Activated CD8-positive, alpha-beta T cell treated with anti-CD3 and anti-CD28 coated beads for 36 hours (primary cell): ENCODE data around the gene METTL6. TPM values are rescaled to one million over a fixed set of nuclear protein-coding genes. Genes with fewer than 3 reads are reported as not detected.

Experiments used
- ATAC-seq: fragments of 200-7000 bp; cut with Tn5 transposase; one replicate; pipeline ENCODE4 v1.10.0; 2021; ENCODE audit warnings: mild to moderate bottlenecking, moderate library complexity
- CTCF ChIA-PET: fragments of 350-600 bp; sonication (Branson Sonifier 250); formaldehyde crosslinking; loops from one replicate; lab custom pipeline; 2021; ENCODE audit warnings: antibody characterized with exemption; lab: Charles Lee
- POLR2A ChIA-PET: fragments of 350-600 bp; sonication (Branson Sonifier 250); formaldehyde crosslinking; loops from one replicate; lab custom pipeline; 2021; ENCODE audit warnings: antibody characterized with exemption; lab: Charles Lee
- DNase-seq: peaks from one replicate; pipeline ENCODE4 v3.0.0-alpha.2; 2020
- H3K27ac Mint-ChIP-seq: one replicate; pipeline ENCODE4 v1.8.0; 2021; ENCODE audit warnings: mild to moderate bottlenecking, mixed read lengths
- H3K27me3 Mint-ChIP-seq: one replicate; pipeline ENCODE4 v1.8.0; 2021; ENCODE audit warnings: mixed read lengths
- H3K36me3 Mint-ChIP-seq: one replicate; pipeline ENCODE4 v1.8.0; 2021; ENCODE audit warnings: low read depth, mixed read lengths
- H3K4me1 Mint-ChIP-seq: one replicate; pipeline ENCODE4 v1.8.0; 2021; ENCODE audit warnings: low read depth, mixed read lengths
- H3K4me3 Mint-ChIP-seq: one replicate; pipeline ENCODE4 v1.8.0; 2021; ENCODE audit warnings: mild to moderate bottlenecking, moderate library complexity, mixed read lengths
- H3K9me3 Mint-ChIP-seq: one replicate; pipeline ENCODE4 v1.8.0; 2021; ENCODE audit warnings: mixed read lengths
- intact Hi-C: fragments of 100-400 bp; cut with micrococcal nuclease; formaldehyde crosslinking; loops from one replicate; pipeline ENCODE4 v1.10.0; 2022
- total RNA-seq, 2 experiments: library from RNA; stranded (reverse); gene quantifications; one replicate each; pipeline ENCODE4 v1.2.3, GENCODE V29; 2021
- TF ChIP-seq, protein P1 (sequence below): fragments of 200-600 bp; IDR thresholded peaks from one replicate; pipeline ENCODE4 v1.8.0; 2022; ENCODE audit warnings: antibody characterized with exemption, mild to moderate bottlenecking

The METTL6 gene
- total RNA-seq, 2 experiments from 2014 or later, result 17.5 to 19.2 TPM

DNA sequence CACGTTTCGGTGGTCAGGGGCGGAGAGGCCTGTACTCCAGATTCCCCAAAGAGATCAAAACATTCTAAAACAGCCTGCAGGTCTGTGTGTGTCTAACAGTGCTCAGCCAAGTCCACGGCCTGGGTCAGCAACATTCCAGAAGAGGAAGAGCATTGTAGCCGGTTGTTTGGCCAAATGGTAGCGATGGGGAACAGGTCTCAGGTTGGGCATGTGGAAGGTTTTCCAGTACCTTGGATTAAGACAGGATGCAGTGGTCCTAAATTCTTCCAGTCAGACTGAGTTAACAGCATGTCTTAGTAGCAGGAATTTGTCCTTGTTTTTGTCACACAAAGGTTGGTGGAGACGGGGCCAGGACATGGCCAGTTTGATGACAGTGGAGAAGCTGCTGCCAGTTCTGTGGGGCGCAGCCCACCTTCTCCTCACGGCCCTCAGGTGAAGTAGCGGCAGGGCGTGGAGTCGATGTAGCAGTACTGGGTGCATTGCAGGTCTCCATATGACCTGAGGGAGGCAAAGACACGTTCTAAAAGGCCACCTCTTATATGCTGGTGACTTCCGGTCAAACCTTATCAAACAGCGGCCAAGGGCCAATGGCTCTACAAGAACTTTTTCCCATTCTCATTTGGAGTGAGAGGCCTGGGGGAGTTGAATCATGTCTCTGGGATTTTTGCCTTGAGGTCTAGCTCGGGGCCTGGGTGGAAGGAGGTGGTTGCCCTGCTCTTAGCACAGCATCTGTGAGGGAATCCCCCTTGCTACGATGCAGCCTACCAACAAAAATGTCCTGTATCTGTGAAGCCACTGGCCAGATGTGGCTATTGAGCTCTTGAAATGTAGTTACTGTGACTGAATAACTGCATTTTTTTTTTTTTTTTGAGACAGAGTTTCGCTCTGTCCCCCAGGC is 24.1 kb upstream of the METTL6 start:
- Mint-ChIP-seq H3K4me1 (no peaks in the 10 kb centered on the region), H3K36me3 (no peaks in the 10 kb centered on the region), H3K9me3 (no peaks in the 10 kb centered on the region), H3K27me3 (no peaks in the 10 kb centered on the region), H3K4me3 (no peak overlapping the region), H3K27ac (no peak overlapping the region)
- ChIA-PET POLR2A (no interaction called here), CTCF (no interaction called here)
- intact Hi-C loops, result no loop called here
- TF ChIP-seq, protein P1, sequence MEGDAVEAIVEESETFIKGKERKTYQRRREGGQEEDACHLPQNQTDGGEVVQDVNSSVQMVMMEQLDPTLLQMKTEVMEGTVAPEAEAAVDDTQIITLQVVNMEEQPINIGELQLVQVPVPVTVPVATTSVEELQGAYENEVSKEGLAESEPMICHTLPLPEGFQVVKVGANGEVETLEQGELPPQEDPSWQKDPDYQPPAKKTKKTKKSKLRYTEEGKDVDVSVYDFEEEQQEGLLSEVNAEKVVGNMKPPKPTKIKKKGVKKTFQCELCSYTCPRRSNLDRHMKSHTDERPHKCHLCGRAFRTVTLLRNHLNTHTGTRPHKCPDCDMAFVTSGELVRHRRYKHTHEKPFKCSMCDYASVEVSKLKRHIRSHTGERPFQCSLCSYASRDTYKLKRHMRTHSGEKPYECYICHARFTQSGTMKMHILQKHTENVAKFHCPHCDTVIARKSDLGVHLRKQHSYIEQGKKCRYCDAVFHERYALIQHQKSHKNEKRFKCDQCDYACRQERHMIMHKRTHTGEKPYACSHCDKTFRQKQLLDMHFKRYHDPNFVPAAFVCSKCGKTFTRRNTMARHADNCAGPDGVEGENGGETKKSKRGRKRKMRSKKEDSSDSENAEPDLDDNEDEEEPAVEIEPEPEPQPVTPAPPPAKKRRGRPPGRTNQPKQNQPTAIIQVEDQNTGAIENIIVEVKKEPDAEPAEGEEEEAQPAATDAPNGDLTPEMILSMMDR, result no peak
- ATAC-seq, result peak; percentile 27
- no peak for DNase-seq

DNA sequence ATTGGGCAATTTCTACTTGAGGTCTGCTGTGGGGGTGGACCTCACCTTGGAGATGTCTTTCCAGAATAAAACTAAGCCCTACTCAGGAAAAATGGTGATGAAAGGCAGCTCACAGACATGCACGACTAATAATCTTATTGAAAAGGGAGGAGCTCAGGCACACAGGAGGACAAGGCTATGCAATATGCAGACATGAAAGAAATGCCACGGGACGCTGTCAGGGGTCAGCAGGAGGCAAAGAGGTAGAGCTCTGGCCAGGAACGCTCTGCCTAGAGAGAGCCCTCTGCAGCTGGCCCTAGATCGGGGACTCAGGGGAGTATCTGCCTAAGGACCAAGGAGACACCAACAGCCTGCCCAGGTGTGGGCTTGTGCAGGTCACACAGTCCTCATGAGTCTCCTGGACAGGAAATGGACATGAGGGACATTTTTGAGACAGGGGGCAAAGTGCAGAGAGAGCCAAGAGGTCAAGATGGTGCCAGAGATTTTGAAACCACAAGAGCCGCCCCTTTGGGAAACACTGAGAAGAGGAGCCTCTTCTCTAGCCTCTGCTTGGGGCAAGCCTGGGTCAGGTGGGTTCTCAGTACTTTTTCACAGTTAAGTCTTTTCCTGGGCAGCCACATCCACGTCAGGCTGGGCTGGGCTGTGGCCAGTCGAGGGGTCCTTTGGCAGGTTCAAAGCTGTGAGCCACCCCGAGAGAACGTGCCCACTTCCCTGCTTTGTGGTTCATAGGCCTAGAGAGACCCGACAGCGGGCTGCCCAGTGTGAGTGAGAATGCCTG is 23.3 kb upstream of the METTL6 start:
- POLR2A ChIA-PET, result no interaction called here
- TF ChIP-seq, protein P1, result no peak
- Mint-ChIP-seq H3K27ac (no peak overlapping the region), H3K36me3 (no peaks in the 10 kb centered on the region), H3K4me3 (no peak overlapping the region), H3K27me3 (no peaks in the 10 kb centered on the region), H3K4me1 (no peaks in the 10 kb centered on the region), H3K9me3 (no peaks in the 10 kb centered on the region)
- DNase-seq, result no peak
- ATAC-seq, result no peak
- CTCF ChIA-PET, result no interaction called here
- intact Hi-C loops, result no loop called here

DNA sequence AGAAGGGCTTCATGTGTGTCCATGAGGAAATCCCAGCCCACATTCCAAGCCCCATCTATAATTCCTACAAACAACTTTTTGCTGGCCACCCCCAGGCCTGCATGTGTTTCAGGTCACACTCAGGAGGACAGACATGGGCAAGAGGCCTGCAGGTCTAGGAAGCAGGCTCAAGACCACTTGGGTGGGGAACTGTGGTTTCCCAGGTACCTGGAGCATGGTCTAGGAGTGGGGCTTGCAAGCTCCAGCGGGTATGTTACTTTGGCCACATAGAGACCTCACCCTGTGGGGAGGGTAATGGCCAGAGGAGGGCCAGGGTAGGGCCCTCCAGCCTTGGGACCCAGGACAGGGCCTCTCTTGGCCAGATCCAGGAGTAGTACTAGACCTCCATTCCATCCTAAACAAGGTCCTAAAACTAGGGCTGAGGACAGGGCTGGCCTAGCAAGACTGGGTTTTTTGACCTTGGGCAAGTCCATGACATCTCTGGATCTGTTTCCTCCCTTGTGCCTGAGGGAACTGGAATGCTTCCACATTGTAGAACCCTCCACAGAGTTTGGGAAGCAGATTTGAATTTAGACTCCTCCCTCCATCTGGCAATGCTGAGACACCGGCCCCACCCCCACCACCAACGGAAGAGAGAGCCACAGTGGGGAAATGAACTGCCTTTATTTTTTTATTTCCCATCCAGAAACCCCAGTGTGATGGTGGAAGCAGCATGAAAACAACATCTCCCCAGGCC is 22.3 kb upstream of the METTL6 start:
- intact Hi-C loops, result no loop called here
- no peak for ATAC-seq
- no peaks in the 10 kb centered on the region for H3K4me1 Mint-ChIP-seq

DNA sequence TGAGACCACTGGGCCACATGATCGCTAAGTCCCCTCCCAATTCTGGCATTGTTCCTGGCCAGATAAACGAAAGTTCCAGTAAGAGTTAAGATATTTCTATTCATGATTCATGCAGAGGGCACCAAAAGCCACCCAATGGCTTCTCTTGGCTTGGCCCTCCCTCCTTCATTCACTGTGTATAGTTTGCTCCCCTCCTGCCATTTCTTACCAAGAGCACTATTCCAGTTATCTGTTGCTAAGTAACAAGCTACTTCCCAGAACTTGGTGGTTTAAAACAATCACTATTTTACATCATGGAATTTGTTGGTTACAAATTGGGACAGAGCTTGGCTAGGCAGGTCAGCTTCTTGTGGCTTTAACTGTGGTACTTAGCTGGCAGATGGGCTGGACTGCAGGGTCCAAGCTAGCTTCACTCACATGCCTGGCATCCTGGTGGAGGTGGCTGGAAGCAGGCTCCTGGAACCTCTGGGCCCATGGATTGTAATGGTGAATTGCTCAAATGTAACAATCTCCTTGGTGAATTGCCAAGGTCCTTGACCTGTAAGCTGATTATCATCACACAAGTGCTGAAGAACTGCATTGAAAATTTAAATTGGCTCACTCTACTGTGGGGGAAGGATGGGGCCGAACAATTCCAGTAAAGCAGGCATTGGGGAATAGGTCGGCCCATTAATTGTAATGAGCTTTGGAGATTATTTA is 16.6 kb upstream of the METTL6 start:
- CTCF ChIA-PET, result interaction anchor here (0.9 to 1.4 kb wide), 2 partner anchors 39 to 114 kb away, joined by 3 to 4 read pairs; no protein-coding TSS in a partner anchor
- POLR2A ChIA-PET, result interaction anchor here (0.7 to 0.8 kb wide), 4 partner anchors 12 to 88 kb away, joined by 3 to 4 read pairs (median 4); no protein-coding TSS in a partner anchor
- DNase-seq (no peak), ATAC-seq (no peak)
- TF ChIP-seq, protein P1, result no peak
- peaks cover 8% of the 10 kb centered on the region for H3K4me1 Mint-ChIP-seq
- intact Hi-C loops, result no loop called here
- H3K27ac Mint-ChIP-seq, result no peak overlapping the region
- peaks cover 31% of the 10 kb centered on the region for H3K36me3 Mint-ChIP-seq
- H3K9me3 Mint-ChIP-seq, result no peaks in the 10 kb centered on the region
- no peak overlapping the region for H3K4me3 Mint-ChIP-seq
- H3K27me3 Mint-ChIP-seq, result no peaks in the 10 kb centered on the region

More for the DNA sequence above, 22.3 kb upstream of the METTL6 start:
- ChIA-PET CTCF (no interaction called here), POLR2A (no interaction called here)
- DNase-seq, result no peak
- no peaks in the 10 kb centered on the region for H3K27me3 Mint-ChIP-seq
- no peaks in the 10 kb centered on the region for H3K9me3 Mint-ChIP-seq
- peaks cover 2% of the 10 kb centered on the region for H3K36me3 Mint-ChIP-seq
- TF ChIP-seq, protein P1, result no peak
- no peak overlapping the region for H3K4me3 Mint-ChIP-seq
- H3K27ac Mint-ChIP-seq, result no peak overlapping the region
